NCI-H2107 treated with DMSO at 0.1 percent for 48 hours (cell line): Measurements from ENCODE around the gene ZNF518B.

ENCODE experiments used
- DNase-seq: peaks from one replicate; lab custom pipeline; 2025; ENCODE audit not compliant: unreplicated experiment; lab: John Stamatoyannopoulos, UW

The ZNF518B gene

GRCh38 chr4:10457255-10457801, at the start of gene ZNF518B:
TSS of gene ZNF518B (minus strand) at chr4:10457426. CDS start at chr4:10446328, 11,098 bp downstream.
- no peak for DNase-seq

DNA sequence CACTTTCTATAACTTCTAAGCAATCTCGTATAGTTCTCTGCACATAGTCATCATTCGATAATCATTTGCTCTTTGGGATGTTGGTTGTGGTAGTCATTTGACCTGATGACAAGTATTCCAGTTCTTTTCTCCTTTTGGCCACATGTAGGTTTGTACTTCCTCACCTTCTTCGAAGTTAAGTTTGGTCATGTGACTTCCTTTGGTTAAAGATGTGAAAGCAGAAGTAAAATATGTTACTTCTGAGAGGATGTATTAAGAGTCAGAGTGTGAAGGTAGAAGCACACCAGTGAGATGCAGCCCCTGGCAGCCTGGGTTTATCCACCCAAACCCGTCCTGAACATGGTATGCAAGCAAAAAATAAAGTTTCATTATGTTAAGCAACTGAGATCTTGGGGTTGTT, 48.9 kb upstream of the ZNF518B start:
- no peak for DNase-seq

- no peak for DNase-seq
Measured at GRCh38 chr4:10504570-10505179, 47.4 kb upstream of the ZNF518B start.

DNA sequence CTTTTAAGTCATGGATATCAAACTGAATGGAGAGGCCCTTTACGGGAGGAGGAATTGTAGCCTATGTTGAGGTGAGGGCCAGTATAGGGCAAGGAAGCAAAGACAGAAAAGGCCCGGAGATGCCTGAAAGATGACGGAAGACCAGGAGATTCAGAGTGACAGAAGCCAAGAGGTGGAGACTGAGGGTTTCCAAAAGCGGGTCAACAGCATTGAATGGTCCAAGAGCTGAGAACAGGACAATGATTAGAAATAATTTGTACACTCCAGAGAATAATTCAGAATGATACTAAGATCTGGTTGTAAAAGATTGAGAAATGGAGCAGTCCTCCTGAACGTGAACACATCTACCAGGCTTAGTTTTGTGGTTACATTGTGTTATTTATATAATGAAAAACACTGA, 45.5 kb upstream of the ZNF518B start:
- DNase-seq: no peak

- DNase-seq: no peak
Measured at GRCh38 chr4:10500776-10501175, 43.5 kb upstream of the ZNF518B start.

DNA sequence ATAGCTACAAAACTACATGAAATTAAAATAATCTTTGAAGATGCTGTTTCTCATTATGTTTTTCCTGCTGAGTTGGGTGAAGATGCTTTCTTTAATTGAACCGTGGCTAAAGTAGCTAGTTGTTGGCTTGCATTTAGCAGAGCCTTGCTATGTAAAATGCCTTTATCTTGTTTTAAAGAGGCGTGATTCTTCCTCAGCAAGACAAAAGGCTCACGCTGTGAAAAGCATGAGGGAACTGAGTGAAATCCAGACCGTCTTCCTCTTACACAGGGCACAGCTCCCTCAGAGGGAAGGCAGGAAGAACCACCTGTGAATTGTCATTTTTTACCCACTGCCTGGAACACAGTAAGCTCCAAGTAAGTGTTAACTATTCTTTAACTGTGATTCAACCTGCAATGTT, 39.0 kb upstream of the ZNF518B start:
- no peak for DNase-seq

- no peak for DNase-seq
Measured at GRCh38 chr4:10495651-10496050, 38.4 kb upstream of the ZNF518B start.

GRCh38 chr4:10492464-10492863, 35.2 kb upstream of the ZNF518B start:
- DNase-seq: no peak

GRCh38 chr4:10491401-10491800, 34.2 kb upstream of the ZNF518B start:
- no peak for DNase-seq

GRCh38 chr4:10490996-10491395, 33.8 kb upstream of the ZNF518B start:
- DNase-seq: no peak

DNA sequence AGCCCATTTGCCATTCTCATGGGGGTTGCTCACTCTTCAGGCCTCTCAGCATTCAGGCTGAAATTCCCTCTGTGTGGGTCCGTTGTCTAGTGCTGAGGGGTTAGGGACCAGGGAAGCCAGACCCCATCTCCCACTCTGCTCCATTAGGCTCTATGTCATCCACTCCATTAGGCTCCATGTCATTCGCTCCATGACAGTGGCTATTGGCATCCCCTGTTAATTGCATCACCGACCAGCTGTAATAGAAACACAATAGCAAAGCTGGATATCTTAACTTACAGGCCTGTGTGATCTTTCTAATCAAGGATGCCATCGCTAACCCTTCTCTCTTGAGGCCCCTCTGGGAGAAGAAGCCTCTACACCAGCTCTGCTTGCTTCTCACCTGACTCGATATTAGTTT, 25.7 kb upstream of the ZNF518B start:
- DNase-seq: no peak

DNA sequence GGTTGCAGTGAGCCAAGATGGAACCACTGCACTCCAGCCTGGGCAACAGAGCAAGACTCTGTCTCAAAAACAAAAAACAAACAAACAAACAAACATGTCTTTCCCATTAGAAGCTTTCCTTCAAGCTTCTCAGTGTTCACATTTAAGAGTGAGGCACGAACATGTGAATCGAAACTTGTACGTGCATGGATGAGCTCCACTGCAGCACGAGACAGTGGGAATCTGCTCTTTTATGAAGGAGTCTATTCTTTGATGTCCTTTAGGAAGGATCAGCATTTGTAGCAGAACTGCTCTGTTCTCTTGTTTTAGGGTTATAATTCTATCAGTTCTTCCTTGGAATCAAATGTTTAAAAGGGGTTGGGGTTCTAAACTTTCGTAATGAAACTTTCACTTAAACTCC, 23.4 kb upstream of the ZNF518B start:
- no peak for DNase-seq

DNA sequence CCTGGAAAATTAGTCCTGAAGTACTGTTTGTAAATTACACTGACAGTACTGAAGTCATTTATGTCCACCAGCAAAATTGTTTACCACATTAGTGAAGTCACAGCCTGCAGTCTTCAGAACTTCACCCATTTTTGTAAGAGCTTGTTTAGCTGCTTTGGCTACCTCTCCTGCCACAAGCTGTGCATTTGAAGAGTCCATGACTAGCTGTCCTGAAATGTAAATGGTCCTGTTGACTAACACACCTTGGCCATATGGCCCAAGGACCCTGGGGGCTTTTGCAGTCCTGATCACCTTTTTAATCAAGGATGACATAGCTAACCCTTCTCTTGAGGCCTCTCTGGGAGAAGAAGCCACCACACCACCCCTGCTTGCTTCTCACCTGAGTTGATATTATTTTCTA, 21.4 kb upstream of the ZNF518B start:
- no peak for DNase-seq

GRCh38 chr4:10470505-10470904, 13.3 kb upstream of the ZNF518B start:
- DNase-seq: no peak

- DNase-seq: no peak
Measured at GRCh38 chr4:10466161-10466560, 8.9 kb upstream of the ZNF518B start.

GRCh38 chr4:10462876-10463275, 5.7 kb upstream of the ZNF518B start:
- DNase-seq: no peak

DNA sequence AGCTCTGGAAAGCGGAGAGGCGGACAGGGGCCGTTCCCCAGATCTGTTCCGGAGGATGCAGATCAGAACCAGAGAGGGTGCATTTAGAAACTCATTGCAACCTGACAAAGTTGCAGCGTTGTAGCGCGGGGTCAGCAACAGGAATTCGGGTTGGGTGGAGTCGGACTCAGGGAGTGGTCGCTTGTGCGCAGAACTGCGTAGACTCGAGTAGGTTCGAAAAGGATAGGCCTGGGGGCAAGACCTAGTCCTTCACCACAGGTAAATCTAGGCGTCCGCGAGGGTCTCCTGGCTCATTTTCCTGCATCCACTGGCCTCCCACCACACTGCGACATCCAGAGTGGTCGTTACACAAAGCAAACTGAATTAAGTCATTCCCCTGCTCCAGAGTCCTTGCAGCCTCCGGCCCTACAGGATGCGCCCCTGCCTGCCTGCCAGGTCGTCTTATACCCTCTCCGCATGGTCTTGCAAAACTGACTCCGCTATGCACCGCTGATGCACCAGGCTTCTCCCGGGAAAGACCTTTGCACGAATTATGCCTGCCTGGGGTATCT, 4.7 kb upstream of the ZNF518B start:
- DNase-seq: no peak

DNA sequence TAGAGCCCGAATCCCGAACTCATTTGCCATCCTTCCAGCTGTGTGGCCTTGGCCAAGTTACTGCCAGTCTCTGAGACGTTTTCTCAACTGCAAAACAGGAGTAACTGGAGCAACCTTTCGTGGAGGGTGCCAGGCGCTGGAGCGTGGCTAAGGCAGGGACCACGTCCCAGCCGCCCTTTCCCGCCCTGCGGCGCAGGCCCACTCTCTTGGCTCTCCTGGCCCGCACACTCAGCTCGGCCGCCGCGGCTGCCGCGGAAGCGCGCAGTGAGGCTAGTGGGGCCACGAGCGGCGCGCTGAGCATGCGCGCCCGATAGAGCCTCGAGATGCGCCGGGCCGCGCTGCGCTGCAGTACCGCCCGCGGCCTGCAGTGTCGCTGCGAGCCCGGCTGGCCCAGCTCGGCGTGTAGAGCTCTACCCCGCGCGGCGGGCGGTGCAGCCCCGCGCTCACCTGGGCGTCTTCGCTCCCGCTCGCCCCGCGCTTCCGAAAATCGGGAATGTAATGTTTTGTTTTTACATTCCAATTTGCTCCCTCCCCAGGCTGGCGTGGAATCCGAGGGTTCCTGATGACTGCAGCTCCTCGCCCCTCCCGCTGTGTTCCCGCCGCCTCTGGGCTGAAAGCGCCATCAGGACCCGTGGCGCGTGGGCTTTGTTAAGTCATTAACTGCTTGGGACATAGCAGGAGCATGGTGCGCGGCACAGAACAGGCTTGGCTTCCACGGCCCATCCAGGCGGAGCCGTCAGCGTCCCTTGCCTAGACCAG, 4.0 kb upstream of the ZNF518B start:
- no peak for DNase-seq

- DNase-seq: no peak
Measured at GRCh38 chr4:10460313-10461047, 3.3 kb upstream of the ZNF518B start.

- DNase-seq: no peak
Measured at GRCh38 chr4:10459305-10459704, 2.1 kb upstream of the ZNF518B start.

GRCh38 chr4:10458177-10458576, 951 bp upstream of the ZNF518B start:
- DNase-seq: no peak
